HG03354 (cell line): ENCODE measurements around the gene ANKRD44.

Source experiments
- ATAC-seq: cut with Tn5 transposase; IDR thresholded peaks from one replicate; pipeline ENCODE4 v1.9.1; 2021; ENCODE audit warnings: mild to moderate bottlenecking; ENCODE audit not compliant: unreplicated experiment, poor library complexity, severe bottlenecking

The ANKRD44 gene

DNA sequence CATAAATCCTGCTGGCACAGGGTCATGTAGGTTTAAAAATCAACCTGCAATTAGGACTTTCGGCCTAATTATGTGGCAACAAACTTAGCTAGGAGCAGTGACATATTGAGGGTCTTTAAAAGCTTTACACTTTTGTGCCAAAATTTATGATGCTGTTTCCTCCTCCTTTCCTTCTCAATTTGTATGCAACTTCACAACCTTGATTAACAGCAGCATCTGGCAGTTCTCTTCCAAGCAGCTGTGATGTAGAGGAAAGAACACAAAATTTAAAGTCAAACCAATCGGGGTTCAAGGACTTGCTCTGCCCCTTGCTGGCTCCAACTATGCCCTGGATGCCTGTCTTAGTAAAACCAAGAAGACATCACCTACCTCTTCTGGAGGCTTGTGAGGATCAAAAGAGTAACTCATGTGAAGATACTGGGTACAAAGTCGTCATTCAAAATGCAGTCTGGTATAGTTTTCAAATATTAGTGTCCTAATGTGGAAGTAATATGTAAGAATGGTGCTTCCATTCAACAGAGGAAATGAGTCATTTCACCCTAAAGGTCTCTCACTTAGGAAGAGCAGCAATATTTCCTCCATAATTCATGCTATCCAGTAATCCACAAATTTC is 94.7 kb downstream of the ANKRD44 start:
- peak; percentile 48 for ATAC-seq

DNA sequence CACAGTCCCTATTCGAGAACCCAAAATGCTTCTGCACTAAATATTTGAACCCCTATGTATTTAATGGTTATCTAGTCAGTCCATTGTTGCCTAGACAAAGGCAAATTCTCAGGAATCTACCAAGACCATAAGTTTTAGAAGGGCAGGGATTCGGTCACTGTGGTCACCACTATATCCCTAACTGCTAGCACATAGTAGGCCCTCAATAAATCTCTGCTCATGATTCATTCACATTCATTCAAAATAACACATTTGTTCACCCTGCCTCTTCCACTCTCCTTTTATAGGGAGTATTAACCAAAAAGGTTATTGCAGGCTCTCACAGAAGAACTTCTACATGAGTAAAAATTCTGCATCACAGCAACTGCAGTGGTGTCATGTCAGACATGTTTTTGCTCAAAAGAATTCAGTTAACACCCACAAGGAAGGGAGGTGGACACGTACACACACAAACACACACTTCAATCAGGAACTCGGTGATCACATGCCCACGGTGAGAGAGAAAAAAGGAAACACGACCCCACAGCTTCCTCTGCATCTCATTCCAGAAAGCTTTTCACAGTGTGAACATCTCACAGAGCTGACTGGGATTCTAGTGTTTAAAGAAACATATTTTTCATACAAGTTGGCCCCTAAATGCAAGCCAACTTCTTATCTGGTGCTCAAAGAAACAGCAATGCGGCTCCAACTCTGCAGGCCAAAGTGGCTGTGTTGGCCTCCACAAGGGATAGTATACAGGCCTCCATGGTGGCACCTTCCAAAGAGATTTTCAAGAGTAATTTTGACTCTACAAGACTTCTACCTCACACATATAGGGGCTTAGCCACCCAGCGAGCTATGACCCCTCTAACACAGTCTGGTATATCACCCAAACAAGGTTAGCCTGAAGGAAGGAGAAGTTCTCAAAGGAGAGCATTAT is 98.0 kb downstream of the ANKRD44 start:
- ATAC-seq = no peak

DNA sequence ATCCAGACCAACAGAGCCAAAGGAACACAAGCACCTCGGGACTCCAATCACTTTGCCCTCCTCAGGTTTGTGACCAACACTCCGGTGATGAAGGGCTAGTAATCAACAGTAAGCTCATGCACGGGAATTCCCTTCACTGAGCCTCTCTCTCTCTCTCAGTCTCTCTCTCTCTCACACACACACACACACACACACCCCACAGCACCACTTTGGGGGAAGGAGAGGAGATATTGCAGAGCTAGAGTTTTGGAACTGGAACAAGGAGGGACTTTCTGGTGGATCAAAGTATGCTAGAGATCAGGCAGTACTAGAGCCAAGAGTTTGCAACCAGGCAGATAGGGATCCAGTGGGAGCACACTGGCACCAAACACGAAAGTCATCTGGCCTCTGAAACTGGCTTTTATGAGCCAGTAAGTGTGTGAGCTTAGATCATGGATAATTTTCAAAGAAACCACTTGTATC is 98.7 kb downstream of the ANKRD44 start:
- ATAC-seq = no peak

DNA sequence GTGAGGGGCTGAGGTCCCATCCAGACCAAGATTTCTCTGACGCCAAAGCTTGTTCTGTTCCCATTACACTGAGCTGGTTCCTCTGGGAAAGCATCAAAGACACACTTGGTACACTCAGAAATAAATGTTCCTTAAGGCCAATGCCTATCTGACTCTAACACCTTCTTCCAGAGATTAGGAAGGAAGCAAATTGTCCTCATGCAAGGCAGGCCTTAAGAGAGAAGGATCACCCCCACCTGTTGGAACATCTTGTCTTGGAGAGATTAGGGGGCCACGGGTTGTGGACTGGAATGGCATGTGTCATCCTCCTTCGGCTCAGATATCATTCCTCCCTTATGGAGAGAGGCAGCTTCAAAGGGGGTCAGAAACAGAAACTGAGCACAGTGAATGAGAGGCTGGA is 100.2 kb downstream of the ANKRD44 start:
- no peak for ATAC-seq

DNA sequence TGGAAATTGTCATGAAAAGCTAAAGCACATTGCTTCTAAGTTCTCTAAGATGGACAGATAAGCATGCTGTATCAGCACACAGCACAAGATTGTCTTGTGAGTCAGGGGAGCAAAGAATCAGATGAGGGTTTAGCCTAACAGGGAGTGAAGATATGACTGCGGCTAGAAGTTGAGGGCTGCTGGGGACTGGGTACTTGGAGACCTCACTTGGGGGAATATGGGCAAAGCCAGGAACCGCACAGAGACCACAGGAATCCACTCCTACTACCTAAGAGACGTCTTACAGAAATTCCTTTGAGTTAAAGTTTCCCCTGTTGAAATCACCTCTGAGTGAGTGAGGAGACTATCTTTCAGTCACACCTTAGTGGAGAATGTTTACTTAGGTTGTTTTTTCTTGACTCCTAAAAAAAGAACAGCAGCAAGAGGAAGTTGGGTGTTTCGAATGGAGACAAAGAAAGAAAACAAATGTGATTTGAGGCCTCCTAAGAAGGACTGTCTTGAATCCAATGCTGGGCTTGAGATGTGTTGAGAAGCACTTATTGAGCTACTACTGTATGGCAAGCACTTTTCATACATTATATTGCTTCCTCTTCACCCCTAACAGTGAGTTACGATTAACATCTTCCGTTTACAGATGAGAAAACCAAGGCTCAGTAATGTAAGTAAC is 100.7 kb downstream of the ANKRD44 start:
- peak; percentile 44 for ATAC-seq

DNA sequence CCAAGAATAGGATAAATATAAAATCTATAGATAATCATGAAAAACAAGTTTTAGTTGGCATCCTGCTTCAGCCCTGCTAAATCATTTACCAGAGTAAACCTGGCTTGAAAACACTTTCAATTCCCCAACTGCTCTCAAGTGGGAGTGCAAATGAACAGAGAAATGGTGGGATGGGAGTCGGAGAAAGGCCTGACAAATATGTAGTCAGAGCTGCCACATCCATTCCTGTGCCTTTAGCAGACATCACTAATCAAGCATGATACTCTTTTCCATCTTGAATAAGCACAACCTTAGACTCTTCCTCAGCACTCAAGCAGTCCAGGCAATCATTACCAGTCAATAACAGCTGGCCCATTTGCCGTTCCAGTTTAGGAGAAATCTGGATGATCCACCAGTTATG is 101.3 kb downstream of the ANKRD44 start:
- ATAC-seq = peak; percentile 31

DNA sequence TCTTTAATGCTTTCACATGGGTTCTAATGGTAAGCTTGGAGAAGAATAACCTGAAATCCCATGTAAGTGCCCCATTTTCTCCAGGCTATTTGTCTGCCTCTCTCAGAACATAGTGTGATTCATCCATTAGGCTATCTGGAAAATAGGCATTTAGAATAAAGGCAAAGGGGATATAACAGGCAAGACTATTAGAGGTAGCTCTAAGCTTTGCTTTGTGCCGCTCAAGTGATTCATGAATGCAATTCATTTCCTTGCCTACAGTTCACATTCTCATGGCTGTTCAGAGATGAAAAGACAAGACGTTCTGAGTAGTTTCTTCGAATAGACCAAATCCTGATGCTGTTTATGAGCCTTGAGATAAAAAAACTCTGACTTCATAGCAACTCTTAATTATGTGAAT is 101.7 kb downstream of the ANKRD44 start:
- no peak for ATAC-seq

DNA sequence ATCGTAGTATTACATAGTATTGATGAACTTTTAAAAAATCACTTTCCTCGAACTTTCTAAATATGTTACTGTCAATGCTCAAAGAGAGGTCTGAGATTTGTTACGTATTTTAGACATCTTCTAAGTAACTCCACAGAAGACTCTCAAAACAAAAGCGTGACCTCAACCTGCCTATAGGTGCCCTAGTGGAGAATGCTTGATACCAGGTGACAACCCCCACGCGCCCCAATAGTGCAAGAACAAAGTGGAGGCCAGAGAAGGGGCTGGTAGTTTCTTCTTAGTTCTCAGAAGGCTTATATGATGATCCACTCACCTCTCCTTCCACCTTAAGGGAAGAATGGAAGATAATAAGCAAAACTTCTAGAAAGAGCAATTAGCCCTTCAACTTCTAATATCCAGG is 102.6 kb downstream of the ANKRD44 start:
- ATAC-seq = no peak

DNA sequence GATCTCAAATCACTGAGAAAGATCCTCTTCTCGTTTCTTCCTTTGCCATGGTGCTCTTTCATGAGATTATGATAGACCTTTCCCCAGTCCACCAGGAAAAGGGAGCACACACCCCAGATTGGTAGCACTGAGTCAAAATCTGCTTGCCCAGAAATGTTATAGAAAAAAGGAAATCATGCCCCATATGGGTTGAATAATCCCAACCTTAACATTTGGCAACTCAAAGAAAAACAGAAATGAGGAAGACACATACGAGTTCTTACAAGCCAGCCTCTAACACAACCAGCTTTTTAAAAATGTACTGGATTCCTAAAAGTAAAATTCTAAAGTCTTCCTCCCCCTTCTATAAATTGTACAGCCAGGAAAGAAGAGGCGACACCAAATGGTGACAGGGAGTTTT is 103.0 kb downstream of the ANKRD44 start:
- no peak for ATAC-seq

DNA sequence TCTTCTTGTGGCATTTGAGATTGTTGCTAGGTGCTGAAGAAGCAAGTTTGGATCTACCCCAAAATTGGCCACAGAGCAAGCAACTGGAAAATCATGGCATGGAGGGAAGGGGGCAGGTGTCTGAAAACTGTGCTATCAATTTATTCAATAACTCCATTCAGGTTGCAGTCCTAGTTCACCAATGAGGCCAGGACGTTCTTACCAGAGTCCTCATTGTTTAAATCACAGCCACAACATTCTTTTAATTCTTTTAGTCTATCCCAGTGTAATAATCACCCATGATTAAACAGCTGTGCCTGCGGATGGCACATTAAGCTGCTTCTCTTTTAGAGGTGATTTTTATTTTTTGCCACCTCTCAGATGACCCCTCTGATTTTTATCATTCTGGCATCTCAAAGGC is 103.5 kb downstream of the ANKRD44 start:
- ATAC-seq = no peak

DNA sequence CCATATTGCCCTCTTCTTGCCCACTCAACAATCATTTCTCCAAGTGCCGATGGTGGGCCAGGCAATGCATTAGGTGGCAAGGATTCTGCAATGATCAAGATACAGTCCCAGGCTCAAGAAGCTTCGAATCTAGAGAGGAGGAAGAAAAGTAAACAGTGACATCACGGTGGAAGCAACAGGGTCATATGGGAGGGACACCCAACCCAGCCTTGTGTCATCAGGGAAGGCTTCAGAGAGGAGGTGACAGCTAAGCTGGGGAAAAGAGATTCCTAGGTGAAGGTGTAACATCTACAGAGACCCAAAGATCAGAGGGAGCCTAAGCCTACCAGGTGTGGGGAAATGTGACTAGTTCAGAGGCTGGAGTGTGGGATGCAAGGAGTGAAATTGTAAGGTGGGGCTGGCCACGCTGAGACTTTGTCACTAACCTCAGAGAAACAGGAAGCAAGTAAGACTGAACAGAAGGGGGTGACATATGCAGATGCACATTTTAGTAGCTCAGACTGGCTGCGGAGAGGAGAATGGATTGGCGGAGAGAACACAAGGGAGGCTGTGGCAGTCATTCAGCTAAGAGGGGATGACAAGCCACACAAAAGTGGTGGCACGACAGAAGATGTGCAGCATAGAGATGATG is 104.9 kb downstream of the ANKRD44 start:
- peak; percentile 75 for ATAC-seq

DNA sequence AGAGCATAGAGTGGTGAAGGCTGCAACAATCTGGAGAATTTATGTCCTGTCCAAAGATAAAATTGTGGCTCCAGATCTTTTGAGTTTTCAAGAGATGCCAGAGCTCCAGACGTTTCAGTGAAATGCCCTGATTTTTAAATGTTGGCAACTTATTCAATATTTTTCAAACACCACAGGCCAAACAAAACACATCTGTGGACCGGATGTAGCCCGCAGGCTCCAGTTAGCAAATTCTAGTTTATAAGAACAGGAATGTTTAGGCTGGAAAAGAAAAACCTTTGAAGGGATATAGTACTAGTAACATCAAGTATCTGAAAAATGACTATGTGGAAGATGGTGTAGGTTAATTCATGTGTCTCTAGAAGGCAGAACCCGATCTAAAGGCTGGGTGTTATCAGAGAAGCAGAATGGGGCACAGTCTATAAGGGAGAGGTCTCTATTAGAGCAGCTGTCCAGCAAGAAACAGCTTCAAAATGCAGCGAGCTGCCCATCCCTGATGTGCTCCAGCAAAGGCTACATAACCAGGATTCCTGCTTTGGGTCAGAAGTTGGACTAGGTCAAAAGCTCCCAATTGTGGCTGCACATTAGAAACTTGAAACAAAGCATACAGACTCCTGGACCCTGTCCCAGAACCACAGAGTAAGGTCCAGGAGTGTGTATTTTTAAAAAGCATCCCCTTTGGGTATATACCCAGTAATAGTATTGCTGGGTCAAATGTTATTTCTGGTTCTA is 105.9 kb downstream of the ANKRD44 start:
- no peak for ATAC-seq

DNA sequence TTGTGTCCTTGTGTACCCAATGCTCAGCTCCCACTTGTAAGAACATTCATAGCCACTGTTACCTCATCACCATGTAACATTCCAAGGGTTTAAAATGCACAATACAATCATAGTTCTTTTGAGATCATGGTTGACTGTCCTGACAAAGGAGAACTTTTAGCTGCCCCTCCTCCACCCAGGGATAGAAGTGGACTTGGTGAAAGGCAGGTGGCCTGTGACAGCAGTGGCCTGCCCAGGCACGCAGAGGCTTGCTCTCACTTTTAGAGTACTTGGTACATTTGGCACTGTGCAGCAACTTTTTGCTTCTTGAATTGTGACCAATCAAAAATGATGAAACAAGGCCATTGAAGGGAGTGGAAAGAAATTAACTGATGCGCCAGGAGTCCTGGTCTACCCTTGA is 108.7 kb downstream of the ANKRD44 start:
- no peak for ATAC-seq

DNA sequence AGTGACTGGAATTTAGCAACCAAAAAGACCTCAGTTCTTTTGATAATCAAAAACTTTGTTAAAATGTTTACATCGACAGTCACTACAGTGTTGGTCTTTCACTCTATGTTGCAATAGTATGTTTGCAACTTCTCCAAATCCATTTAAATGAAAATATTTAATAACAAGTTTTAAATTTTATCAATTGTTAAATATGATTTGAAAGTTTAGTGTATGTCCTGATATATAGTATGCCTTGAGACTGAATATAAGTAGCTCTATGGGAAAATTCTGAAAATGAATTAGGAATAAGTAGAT is 109.9 kb downstream of the ANKRD44 start:
- no peak for ATAC-seq

DNA sequence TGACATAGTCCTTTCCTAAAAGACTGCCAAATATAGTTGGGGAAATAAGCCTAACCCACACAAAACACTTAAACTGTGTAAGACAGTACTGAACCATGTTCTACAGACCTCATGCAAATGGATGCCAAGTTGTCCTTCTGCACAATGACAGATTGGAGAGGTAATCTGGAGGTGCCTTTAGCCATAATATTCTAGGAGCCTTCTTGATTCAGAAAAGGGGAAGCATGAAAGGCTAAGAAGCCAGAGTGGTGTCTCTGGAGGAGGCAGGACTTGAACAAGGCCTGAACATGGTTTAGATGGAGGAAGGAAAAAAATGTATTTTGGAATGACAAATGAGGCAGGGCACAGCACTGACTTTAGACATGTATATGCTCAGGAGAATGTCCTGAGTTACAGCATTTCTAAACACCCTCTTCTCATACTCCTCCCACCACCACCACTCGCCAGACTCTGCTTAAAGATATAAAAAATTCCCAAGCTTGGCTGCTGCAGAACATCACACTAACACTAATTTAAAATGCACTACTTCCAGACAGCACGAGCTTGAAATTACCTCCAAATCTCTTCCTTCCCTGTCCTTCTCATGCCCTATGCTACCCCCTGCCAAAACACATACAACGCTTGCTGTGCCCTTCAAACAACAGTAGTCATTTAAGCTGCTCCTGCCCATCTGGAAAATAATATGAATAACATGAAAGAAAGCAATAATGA is 110.4 kb downstream of the ANKRD44 start:
- ATAC-seq = no peak

DNA sequence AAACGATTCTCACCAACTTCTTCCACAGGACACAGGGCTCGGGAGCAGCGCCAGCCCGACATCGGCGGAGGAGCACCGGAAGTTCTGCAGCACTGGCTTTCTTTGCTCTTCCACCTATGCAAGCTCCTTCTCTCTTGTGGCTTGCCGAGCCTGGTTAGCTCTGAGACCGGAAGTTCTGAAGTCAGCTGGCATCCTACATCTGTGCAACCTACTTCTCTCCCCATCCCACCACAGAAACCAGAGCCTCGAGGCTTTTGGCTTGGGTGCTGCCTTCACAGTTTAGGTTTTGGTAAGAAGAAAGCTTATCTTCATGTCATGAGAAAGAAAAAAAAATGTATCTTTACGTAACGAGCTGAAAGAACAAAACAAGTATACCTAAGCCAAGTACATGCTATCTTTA is 111.7 kb downstream of the ANKRD44 start:
- ATAC-seq = peak; percentile 100

DNA sequence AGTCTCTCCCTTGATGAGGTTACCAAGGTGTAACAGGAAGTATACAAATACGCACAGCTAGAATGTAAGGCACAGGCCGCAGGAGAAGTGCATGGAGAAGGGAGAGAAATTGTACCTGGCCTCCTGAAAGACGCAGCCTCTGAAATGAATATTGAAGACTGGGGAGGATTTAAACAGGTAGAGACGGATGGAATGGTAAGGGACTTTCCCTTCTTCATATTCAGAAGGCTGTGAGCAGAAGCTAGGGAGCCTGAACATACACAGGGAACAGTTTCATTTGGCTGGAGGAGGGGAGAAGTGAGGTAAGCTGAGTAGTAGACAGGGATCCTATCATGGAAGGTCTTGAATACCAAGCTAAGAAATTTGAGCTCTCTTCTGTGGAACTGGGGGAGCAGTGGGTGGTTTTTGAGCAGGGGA is 112.7 kb downstream of the ANKRD44 start:
- ATAC-seq = no peak

DNA sequence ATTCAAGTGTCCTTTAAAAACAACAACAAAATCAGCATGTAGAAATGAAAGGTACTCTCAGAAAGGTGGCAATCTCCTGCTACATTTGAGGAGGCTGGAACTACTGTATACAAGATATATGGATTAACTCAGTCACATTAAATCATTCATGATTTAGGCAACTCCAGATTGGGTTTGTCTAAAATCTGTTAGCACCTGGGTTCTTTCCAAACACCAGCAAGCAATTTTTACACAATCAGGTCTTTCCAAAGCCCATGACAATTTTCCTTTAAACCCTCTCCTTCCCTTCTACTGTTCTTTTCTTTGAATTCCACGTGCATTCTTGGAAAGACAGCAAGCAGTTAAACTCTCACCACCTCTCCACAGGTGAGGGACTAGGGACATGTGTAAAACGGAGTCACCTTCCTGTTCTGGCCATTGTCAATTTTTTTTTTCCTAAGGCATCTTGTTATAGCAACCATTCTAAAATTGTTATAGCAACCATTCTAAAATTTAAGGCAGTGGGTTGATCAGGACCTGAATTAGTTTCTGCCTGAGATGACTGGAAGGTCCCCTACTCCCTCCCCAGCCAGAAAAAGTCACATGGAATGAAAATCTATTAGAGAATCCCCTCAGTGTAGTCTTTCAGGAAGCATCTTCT is 113.9 kb downstream of the ANKRD44 start:
- no peak for ATAC-seq

DNA sequence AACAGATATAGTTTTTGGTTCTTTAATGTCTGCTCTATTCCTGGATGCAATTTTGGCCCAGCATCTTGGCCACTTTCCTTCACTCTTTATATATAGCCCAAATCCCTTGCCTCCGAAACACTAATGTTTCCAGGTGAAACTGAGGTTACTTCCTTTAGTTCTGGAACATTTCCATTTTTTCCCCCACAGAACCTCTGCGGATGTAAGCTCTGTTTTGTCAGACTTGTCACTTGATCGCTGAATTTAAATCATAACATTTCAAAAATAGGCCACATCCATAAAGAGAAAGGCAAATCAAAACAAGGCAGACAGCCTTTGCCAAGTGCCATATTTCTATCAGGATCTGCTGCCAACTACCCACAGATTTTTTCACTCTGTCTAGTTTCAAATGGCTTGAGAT is 115.1 kb downstream of the ANKRD44 start:
- no peak for ATAC-seq
